ENCODE measurements around the gene FLVCR2. TPM values are rescaled to one million over a fixed set of nuclear protein-coding genes. Genes with fewer than 3 reads are reported as not detected.
A peak's percentile ranks its signal among the peaks of the same experiment; 100 is the strongest.

Gene FLVCR2
- total and polyA plus RNA-seq, 2 of the 13 experiments (the other 11 are each of a cell fraction or from before 2014, with no cell fraction given) = 9.9 to 10.5 TPM

GRCh38 chr14:75650253-75651058 is 72.0 kb downstream of the FLVCR2 start (continued):
- TF ChIP-seq THAP7 (CRISPR knock-in tag; IDR thresholded peaks at IDR 0.05) (no peak), ZBTB1 (CRISPR knock-in tag; IDR thresholded peaks at IDR 0.05; ENCODE audit: borderline replicate concordance) (no peak), ATF1 (CRISPR knock-in tag; IDR thresholded peaks at IDR 0.05) (0 out of 2 replicates have a peak, but pooled peaks have one; percentile 21), YY1 (IDR thresholded peaks at IDR 0.05; ENCODE audit: insufficient read depth, insufficient replicate concordance, low read depth, low read length) (no peak), TEAD2 (CRISPR knock-in tag; IDR thresholded peaks at IDR 0.05) (no peak), ZNF367 (CRISPR knock-in tag; IDR thresholded peaks at IDR 0.05; ENCODE audit: borderline replicate concordance) (no peak), CEBPG (CRISPR knock-in tag; IDR thresholded peaks at IDR 0.05) (peak; percentile 27; the same call in 1 of the 2 replicates), SOX6 (IDR thresholded peaks at IDR 0.05) (no peak), SOX6 (CRISPR knock-in tag; IDR thresholded peaks at IDR 0.05) (peak; percentile 76), ELF4 (CRISPR knock-in tag; IDR thresholded peaks at IDR 0.05; ENCODE audit: borderline replicate concordance) (0 out of 2 replicates have a peak, but pooled peaks have one; percentile 43), SALL1 (CRISPR knock-in tag; IDR thresholded peaks at IDR 0.05) (peak; percentile 60), SAP130 (CRISPR knock-in tag; IDR thresholded peaks at IDR 0.05; ENCODE audit: low read depth) (peak; percentile 31; the same call in 1 of the 2 replicates), ZNF570 (CRISPR knock-in tag; IDR thresholded peaks at IDR 0.05; ENCODE audit: borderline replicate concordance) (no peak), IRX3 (CRISPR knock-in tag; IDR thresholded peaks at IDR 0.05; ENCODE audit: borderline replicate concordance, low read depth) (no peak), ATF7-NPFF (CRISPR knock-in tag; IDR thresholded peaks at IDR 0.05; ENCODE audit: low read depth) (no peak), ZMYM4 (CRISPR knock-in tag; IDR thresholded peaks at IDR 0.05) (no peak)
- TF ChIP-seq, protein P1, sequence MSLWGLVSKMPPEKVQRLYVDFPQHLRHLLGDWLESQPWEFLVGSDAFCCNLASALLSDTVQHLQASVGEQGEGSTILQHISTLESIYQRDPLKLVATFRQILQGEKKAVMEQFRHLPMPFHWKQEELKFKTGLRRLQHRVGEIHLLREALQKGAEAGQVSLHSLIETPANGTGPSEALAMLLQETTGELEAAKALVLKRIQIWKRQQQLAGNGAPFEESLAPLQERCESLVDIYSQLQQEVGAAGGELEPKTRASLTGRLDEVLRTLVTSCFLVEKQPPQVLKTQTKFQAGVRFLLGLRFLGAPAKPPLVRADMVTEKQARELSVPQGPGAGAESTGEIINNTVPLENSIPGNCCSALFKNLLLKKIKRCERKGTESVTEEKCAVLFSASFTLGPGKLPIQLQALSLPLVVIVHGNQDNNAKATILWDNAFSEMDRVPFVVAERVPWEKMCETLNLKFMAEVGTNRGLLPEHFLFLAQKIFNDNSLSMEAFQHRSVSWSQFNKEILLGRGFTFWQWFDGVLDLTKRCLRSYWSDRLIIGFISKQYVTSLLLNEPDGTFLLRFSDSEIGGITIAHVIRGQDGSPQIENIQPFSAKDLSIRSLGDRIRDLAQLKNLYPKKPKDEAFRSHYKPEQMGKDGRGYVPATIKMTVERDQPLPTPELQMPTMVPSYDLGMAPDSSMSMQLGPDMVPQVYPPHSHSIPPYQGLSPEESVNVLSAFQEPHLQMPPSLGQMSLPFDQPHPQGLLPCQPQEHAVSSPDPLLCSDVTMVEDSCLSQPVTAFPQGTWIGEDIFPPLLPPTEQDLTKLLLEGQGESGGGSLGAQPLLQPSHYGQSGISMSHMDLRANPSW (CRISPR knock-in tag; IDR thresholded peaks at IDR 0.05; ENCODE audit: borderline replicate concordance) = no peak
- TF ChIP-seq, protein P2, sequence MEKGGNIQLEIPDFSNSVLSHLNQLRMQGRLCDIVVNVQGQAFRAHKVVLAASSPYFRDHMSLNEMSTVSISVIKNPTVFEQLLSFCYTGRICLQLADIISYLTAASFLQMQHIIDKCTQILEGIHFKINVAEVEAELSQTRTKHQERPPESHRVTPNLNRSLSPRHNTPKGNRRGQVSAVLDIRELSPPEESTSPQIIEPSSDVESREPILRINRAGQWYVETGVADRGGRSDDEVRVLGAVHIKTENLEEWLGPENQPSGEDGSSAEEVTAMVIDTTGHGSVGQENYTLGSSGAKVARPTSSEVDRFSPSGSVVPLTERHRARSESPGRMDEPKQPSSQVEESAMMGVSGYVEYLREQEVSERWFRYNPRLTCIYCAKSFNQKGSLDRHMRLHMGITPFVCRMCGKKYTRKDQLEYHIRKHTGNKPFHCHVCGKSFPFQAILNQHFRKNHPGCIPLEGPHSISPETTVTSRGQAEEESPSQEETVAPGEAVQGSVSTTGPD (CRISPR knock-in tag; IDR thresholded peaks at IDR 0.05) = no peak
- TF ChIP-seq, protein P3, sequence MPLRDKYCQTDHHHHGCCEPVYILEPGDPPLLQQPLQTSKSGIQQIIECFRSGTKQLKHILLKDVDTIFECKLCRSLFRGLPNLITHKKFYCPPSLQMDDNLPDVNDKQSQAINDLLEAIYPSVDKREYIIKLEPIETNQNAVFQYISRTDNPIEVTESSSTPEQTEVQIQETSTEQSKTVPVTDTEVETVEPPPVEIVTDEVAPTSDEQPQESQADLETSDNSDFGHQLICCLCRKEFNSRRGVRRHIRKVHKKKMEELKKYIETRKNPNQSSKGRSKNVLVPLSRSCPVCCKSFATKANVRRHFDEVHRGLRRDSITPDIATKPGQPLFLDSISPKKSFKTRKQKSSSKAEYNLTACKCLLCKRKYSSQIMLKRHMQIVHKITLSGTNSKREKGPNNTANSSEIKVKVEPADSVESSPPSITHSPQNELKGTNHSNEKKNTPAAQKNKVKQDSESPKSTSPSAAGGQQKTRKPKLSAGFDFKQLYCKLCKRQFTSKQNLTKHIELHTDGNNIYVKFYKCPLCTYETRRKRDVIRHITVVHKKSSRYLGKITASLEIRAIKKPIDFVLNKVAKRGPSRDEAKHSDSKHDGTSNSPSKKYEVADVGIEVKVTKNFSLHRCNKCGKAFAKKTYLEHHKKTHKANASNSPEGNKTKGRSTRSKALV (CRISPR knock-in tag; IDR thresholded peaks at IDR 0.05) = 0 out of 2 replicates have a peak, but pooled peaks have one; percentile 68
- TF ChIP-seq, protein P4, sequence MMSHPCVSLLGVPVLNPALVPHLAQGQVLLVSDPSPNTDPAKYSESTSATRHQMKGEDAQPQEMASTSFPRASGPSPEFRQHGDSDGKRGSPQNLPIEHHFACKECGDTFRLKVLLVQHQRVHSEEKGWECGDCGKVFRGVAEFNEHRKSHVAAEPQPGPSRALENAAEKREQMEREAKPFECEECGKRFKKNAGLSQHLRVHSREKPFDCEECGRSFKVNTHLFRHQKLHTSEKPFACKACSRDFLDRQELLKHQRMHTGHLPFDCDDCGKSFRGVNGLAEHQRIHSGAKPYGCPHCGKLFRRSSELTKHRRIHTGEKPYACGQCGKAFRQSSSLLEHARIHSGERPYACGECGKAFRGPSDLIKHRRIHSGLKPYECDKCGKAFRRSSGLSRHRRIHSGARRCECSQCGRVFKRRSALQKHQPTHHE (CRISPR knock-in tag; IDR thresholded peaks at IDR 0.05; ENCODE audit: borderline replicate concordance) = no peak

Measured in HepG2 (cell line).